Adrenal gland (tissue), 12 donors: Measurements from ENCODE around the gene CA10. TPM values are rescaled to one million over a fixed set of nuclear protein-coding genes. Genes with fewer than 3 reads are reported as not detected.

Source experiments
- DNase-seq, 7 donors: peaks; one replicate each; pipeline ENCODE4 v3.0.0-alpha.2; 2019 to 2020
- H3K27ac ChIP-seq, 5 donors: fragments of 200-600 bp; sonication (generic) in 4 of 5; 1 replicate in 3 of 5; 2 replicates in 2 of 5; pipeline versions ENCODE4 v1.5.1 to v1.8.0; 2016 to 2020; ENCODE audit warnings: mild to moderate bottlenecking in 1 of 5
- H3K27me3 ChIP-seq: fragments of 200-600 bp; 2 replicates; pipeline ENCODE4 v1.8.0; 2021
- H3K36me3 ChIP-seq, 2 donors: fragments of 200-600 bp; replicated peaks in 1 of 2; 1 replicate in 1 of 2; 2 replicates in 1 of 2; pipeline versions ENCODE4 v1.5.1 to v1.8.0; 2018 to 2022
- H3K4me1 ChIP-seq, 2 donors: fragments of 200-600 bp; replicated peaks in 1 of 2; 1 replicate in 1 of 2; 2 replicates in 1 of 2; pipeline versions ENCODE4 v1.5.1 to v1.8.0; 2018 to 2021
- H3K4me3 ChIP-seq, 4 donors: fragments of 200-600 bp; sonication (generic) in 3 of 4; one replicate each; pipeline ENCODE4 v1.5.1; 2016 to 2018
- H3K9me3 ChIP-seq, 3 donors: fragments of 200-600 bp; sonication (generic) in 1 of 3; replicated peaks in 1 of 3; 1 replicate in 2 of 3; 2 replicates in 1 of 3; pipeline versions ENCODE4 v1.5.1 to v1.8.0; 2016 to 2021
- POLR2A ChIP-seq, 2 donors: fragments of 450-650 bp; IDR thresholded peaks; one replicate each; pipeline ENCODE4 v1.6.1; 2017; ENCODE audit warnings: antibody characterized with exemption in 2 of 2, mild to moderate bottlenecking in 2 of 2, moderate library complexity in 1 of 2
- WGBS, 4 donors: extraction: QIAGEN DNeasy Blood & Tissue Kit in 2 of 4; methylation state at CpG; one replicate each; pipeline versions ENCODE4 v1.1.5 to v1.1.7; 2013 to 2017; 5-methylcytosine and 5-hydroxymethylcytosine counted together
- intact Hi-C, 2 donors: fragments of 100-400 bp; cut with DNase I; formaldehyde crosslinking; loops; one replicate each; pipeline versions ENCODE4 v1.14.1 to v1.15.0; 2022 to 2023
- polyA plus RNA-seq, 3 donors: library from polyadenylated mRNA; stranded (reverse); fragments of 200-250 nt in 2 of 3; fragments of 350-450 nt in 1 of 3; fragmentation: Illumina TruSeq in 1 of 3; extraction: RNeasy Lipid Tissue Mini Kit (QIAGEN cat#74804) in 1 of 3; gene quantifications; one replicate each; pipeline ENCODE4 v1.2.3, GENCODE V29; 2013 to 2014
- total RNA-seq, 9 donors: library from RNA; depleted of rRNA in 4 of 9; stranded (reverse); fragments of >200 nt in 4 of 9; fragments of 120-200 nt in 1 of 9; fragmentation: NEBNext Ultra II Directional in 1 of 9; extraction: Animal tissue kit (Norgen Biotek cat#: 25700) in 1 of 9; gene quantifications; one replicate each; pipeline versions ENCODE4 v1.1.0 to v1.2.4, GENCODE V29; 2013 to 2023
- TF ChIP-seq, protein P1 (sequence below), 6 experiments: fragments of 450-650 bp in 4 of 6; fragments of 200-600 bp in 2 of 6; sonication (generic) in 1 of 6; IDR thresholded peaks; 1 replicate in 5 of 6; 2 replicates in 1 of 6; pipeline versions ENCODE4 v1.5.1 to v1.8.0; 2016 to 2021; ENCODE audit warnings: antibody characterized with exemption in 6 of 6, mild to moderate bottlenecking in 2 of 6, moderate library complexity in 1 of 6
- donor health status: healthy with polysubstance abuse.
- donor health status: Bipolar disorder and iron deficiency.
- donor health status: DM: yes; HTN: yes; CAD: no.
- donor health status: DM: no; HTN: no; CAD: no.
- donor health status: DM: no; HTN: no; CAD: no.
- donor health status: DM: yes; HTN: yes; CAD: no.

The CA10 gene
- total and polyA plus RNA-seq, 12 donors = 0.27 to 3.1 (median 2.5) TPM; not detected in 5

DNA sequence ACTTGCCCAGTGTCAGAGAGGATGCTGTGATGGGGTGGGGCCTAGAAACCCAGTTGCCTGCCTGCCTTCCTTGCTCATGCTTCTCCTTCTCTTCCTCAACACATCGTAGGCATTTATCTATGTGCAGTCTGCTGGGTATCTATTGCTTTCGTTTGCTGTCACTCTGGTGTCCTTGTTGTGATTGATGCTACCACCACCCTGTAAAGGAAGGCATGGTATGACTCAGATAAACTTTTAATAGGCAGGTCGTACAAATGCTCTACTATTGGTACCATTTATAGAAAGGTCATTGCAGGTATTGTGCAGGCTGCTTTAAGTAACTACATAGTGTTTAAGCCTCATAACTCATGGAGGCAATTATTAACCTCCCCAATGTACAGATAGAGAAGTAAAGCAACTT, 529.3 kb downstream of the CA10 start:
- intact Hi-C loops = no loop called here
- no peaks in the 10 kb centered on the region for H3K9me3 ChIP-seq
- WGBS, 4 donors = 31 to 45% (median 40%) methylated on average over 3 of the region's 3 CpGs
- H3K27me3 ChIP-seq = no peaks in the 10 kb centered on the region
- H3K4me1 ChIP-seq = no peaks in the 10 kb centered on the region
- H3K27ac ChIP-seq = no peak overlapping the region
- H3K36me3 ChIP-seq = no peaks in the 10 kb centered on the region
- no peak for DNase-seq
- TF ChIP-seq, protein P1, sequence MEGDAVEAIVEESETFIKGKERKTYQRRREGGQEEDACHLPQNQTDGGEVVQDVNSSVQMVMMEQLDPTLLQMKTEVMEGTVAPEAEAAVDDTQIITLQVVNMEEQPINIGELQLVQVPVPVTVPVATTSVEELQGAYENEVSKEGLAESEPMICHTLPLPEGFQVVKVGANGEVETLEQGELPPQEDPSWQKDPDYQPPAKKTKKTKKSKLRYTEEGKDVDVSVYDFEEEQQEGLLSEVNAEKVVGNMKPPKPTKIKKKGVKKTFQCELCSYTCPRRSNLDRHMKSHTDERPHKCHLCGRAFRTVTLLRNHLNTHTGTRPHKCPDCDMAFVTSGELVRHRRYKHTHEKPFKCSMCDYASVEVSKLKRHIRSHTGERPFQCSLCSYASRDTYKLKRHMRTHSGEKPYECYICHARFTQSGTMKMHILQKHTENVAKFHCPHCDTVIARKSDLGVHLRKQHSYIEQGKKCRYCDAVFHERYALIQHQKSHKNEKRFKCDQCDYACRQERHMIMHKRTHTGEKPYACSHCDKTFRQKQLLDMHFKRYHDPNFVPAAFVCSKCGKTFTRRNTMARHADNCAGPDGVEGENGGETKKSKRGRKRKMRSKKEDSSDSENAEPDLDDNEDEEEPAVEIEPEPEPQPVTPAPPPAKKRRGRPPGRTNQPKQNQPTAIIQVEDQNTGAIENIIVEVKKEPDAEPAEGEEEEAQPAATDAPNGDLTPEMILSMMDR (IDR thresholded peaks at IDR 0.05) = no peak
- no peak for TF ChIP-seq POLR2A (IDR thresholded peaks at IDR 0.05)
- H3K4me3 ChIP-seq = no peak overlapping the region

DNA sequence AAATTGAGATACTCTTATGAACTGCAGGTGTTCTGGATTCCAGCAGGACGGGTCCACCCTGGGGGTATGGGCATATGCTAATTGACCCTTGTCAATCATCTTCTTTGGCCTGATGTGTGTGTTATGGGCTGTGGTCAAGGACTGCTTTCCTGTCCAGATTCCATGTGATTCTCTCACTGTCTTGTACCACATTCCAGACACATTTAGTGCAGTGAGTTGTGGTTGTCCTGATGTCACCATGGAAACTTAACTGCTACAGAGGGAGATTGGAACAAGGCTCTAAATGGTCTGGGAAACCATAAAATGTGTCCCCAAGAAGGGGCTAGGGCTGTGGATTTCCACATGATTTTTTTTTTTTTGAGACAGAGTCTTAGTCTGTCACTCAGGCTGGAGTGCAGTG, 530.7 kb downstream of the CA10 start:
- Histone ChIP-seq H3K4me1 (no peaks in the 10 kb centered on the region), H3K9me3 (no peaks in the 10 kb centered on the region), H3K4me3 (no peak overlapping the region), H3K36me3 (no peaks in the 10 kb centered on the region), H3K27me3 (no peaks in the 10 kb centered on the region), H3K27ac (no peak overlapping the region)
- no peak for TF ChIP-seq POLR2A (IDR thresholded peaks at IDR 0.05)
- TF ChIP-seq, protein P1 (IDR thresholded peaks at IDR 0.05) = no peak
- intact Hi-C loops = no loop called here
- no peak for DNase-seq
- WGBS, 4 donors = 58 to 60% (median 59%) methylated on average over 1 of the region's 1 CpG

DNA sequence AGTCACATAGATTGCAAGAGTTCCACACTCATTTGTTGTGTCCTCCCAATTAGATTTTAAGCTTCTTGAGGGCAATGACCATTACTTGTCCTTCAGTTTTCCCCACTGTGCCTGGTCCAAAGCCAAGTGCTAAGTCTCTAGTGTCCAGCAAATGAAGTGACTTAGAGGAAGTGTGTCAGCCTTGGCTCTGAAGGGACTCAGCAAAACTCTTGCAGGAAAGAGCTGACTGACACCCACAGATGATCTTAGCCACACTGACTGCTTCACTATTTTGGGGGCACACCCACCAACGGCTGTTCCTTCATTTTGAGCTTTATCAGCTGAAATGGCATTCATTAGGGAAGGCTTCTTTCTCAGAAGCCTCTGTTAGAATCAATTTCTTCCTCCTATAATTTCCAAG, 540.0 kb downstream of the CA10 start:
- no peak overlapping the region for H3K27ac ChIP-seq
- 33 to 56% (median 49%) methylated on average over 1 of the region's 1 CpG for WGBS, 4 donors
- no peaks in the 10 kb centered on the region for H3K27me3 ChIP-seq

DNA sequence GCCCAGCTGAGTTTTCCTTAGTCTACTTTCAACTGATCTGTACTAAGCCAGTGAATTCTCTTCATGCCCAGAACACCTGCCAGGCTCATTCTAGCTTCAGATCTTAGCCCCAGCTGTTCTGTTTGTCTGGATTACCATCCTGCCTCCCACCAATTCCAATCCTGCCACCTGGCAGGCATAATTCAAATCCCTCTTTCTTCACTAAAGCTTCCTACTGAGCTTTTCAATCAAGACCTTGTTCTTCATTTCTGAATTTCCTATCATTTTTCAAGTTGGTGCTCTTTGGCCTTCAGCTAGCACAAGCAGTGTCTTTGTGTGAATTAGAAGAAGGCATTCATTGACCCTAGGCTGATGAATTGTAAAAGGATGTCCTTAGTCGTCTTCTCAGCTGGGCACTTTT, 540.5 kb downstream of the CA10 start:
- WGBS, 4 donors = 62 to 78% (median 70%) methylated on average over 1 of the region's 1 CpG
- no peak overlapping the region for H3K4me3 ChIP-seq
- DNase-seq = no peak
- H3K27ac ChIP-seq = no peak overlapping the region
- TF ChIP-seq, protein P1 (IDR thresholded peaks at IDR 0.05) = no peak
- TF ChIP-seq POLR2A (IDR thresholded peaks at IDR 0.05) = no peak
- no peaks in the 10 kb centered on the region for H3K27me3 ChIP-seq
- intact Hi-C loops = no loop called here
- no peaks in the 10 kb centered on the region for H3K36me3 ChIP-seq
- H3K9me3 ChIP-seq = no peaks in the 10 kb centered on the region
- H3K4me1 ChIP-seq = no peaks in the 10 kb centered on the region

More for the DNA sequence above, 540.0 kb downstream of the CA10 start:
- Histone ChIP-seq H3K4me3 (no peak overlapping the region), H3K9me3 (no peaks in the 10 kb centered on the region), H3K4me1 (no peaks in the 10 kb centered on the region), H3K36me3 (no peaks in the 10 kb centered on the region)
- no peak for TF ChIP-seq POLR2A (IDR thresholded peaks at IDR 0.05)
- TF ChIP-seq, protein P1 (IDR thresholded peaks at IDR 0.05) = no peak
- no peak for DNase-seq
- intact Hi-C loops = no loop called here
